H1 (cell line): ENCODE measurements around the gene CALD1. TPM values are rescaled to one million over a fixed set of nuclear protein-coding genes. Genes with fewer than 3 reads are reported as not detected.

Source experiments
- CTCF ChIA-PET: fragments of 300-600 bp; sonication (Branson Sonifier 250); formaldehyde crosslinking; loops from one replicate; lab custom pipeline; 2021; ENCODE audit not compliant: partially characterized antibody; lab: Charles Lee
- POLR2A ChIA-PET: fragments of 300-600 bp; sonication (Branson Sonifier 250); formaldehyde crosslinking; loops from one replicate; lab custom pipeline; 2021; ENCODE audit warnings: inconsistent platforms; ENCODE audit not compliant: partially characterized antibody; lab: Charles Lee
- DNase-seq, 2 experiments: peaks; one replicate each; pipeline versions ENCODE4 v3.0.0 to v3.0.0-alpha.2; 2010 to 2022; ENCODE audit warnings: low spot score in 2 of 2, low read depth in 1 of 2, mixed read lengths in 1 of 2
- FAIRE-seq: peaks from 2 replicates; lab custom pipeline; 2011; peaks lifted over from hg19 to GRCh38; lab: Jason Lieb, UNC
- H2AFZ ChIP-seq: 2 replicates; pipeline ENCODE4 v1.8.1; 2012; ENCODE audit warnings: low read length, inconsistent platforms
- H2AK5ac ChIP-seq: 2 replicates; pipeline ENCODE4 v1.6.1; 2013; ENCODE audit warnings: low read depth, low read length
- H2BK120ac ChIP-seq: replicated peaks from 2 replicates; pipeline ENCODE3; 2013; ENCODE audit warnings: low read depth, low read length, inconsistent platforms
- H2BK12ac ChIP-seq: 2 replicates; pipeline ENCODE4 v1.6.1; 2013; ENCODE audit warnings: low read depth, low read length
- H2BK15ac ChIP-seq: 2 replicates; pipeline ENCODE4 v1.6.1; 2013; ENCODE audit warnings: low read length
- H2BK20ac ChIP-seq: 2 replicates; pipeline ENCODE4 v1.6.1; 2013; ENCODE audit warnings: low read length
- H2BK5ac ChIP-seq: 2 replicates; pipeline ENCODE4 v1.6.1; 2013; ENCODE audit warnings: low read depth, low read length
- H3K14ac ChIP-seq: 2 replicates; pipeline ENCODE4 v1.6.1; 2013; ENCODE audit warnings: inconsistent platforms; ENCODE audit not compliant: insufficient read length
- H3K18ac ChIP-seq: 2 replicates; pipeline ENCODE4 v1.6.1; 2013; ENCODE audit warnings: low read length; ENCODE audit errors: extremely low read depth
- H3K23ac ChIP-seq: 2 replicates; pipeline ENCODE4 v1.6.1; 2013; ENCODE audit warnings: inconsistent platforms; ENCODE audit not compliant: insufficient read length
- H3K23me2 ChIP-seq: 2 replicates; pipeline ENCODE4 v1.6.1; 2013; ENCODE audit warnings: low read depth, low read length
- H3K27ac ChIP-seq: 2 replicates; pipeline ENCODE4 v1.6.1; 2011; ENCODE audit warnings: low read depth, low read length, inconsistent platforms
- H3K27me3 ChIP-seq, 4 experiments: replicated peaks in 1 of 4; 1 replicate in 1 of 4; 2 replicates in 3 of 4; pipeline versions ENCODE4 v1.6.1 to v1.8.1; 2011 to 2013; ENCODE audit warnings: low read length in 3 of 4, mild to moderate bottlenecking in 3 of 4, inconsistent platforms in 2 of 4, mixed read lengths in 2 of 4, moderate library complexity in 1 of 4; ENCODE audit not compliant: control insufficient read depth in 3 of 4, insufficient read depth in 3 of 4; ENCODE audit errors: extremely low read depth in 1 of 4
- H3K36me3 ChIP-seq, 4 experiments: 2 replicates each; pipeline versions ENCODE4 v1.6.1 to v1.8.1; 2011 to 2013; ENCODE audit warnings: mild to moderate bottlenecking in 4 of 4, low read length in 3 of 4, moderate library complexity in 2 of 4, control low read depth in 1 of 4, inconsistent platforms in 1 of 4; ENCODE audit not compliant: insufficient read depth in 4 of 4, control insufficient read depth in 2 of 4
- H3K4ac ChIP-seq: replicated peaks from 2 replicates; pipeline ENCODE3; 2013; ENCODE audit warnings: low read length, low read depth, mixed read lengths, inconsistent platforms; ENCODE audit not compliant: insufficient read length
- H3K4me1 ChIP-seq, 4 experiments: replicated peaks in 1 of 4; 1 replicate in 1 of 4; 2 replicates in 3 of 4; pipeline versions ENCODE4 v1.6.1 to v1.8.1; 2011 to 2013; ENCODE audit warnings: low read length in 3 of 4, inconsistent platforms in 2 of 4, mixed read lengths in 1 of 4; ENCODE audit not compliant: insufficient read depth in 4 of 4, control insufficient read depth in 3 of 4
- H3K4me2 ChIP-seq, 2 experiments: 2 replicates each; pipeline versions ENCODE4 v1.6.1 to v1.8.1; 2011 to 2013; ENCODE audit warnings: low read depth in 2 of 2, low read length in 2 of 2, control low read depth in 1 of 2, inconsistent platforms in 1 of 2, mild to moderate bottlenecking in 1 of 2; ENCODE audit not compliant: insufficient read depth in 1 of 2
- H3K4me3 ChIP-seq, 4 experiments: fragments of 200-600, 300-600 bp in 1 of 4; sonication (generic), shearing (Covaris generic), sonication (Bioruptor Twin) in 1 of 4; 2 replicates each; pipeline versions ENCODE4 v1.5.1 to v1.8.1; 2011 to 2016; ENCODE audit warnings: low read length in 4 of 4, low read depth in 3 of 4, control low read depth in 2 of 4, inconsistent platforms in 2 of 4, mild to moderate bottlenecking in 2 of 4, mixed read lengths in 1 of 4, moderate library complexity in 1 of 4; ENCODE audit not compliant: insufficient read depth in 2 of 4; ENCODE audit errors: extremely low read depth in 1 of 4
- H3K56ac ChIP-seq: replicated peaks from 2 replicates; pipeline ENCODE3; 2013; ENCODE audit warnings: low read depth, mild to moderate bottlenecking, mixed read lengths, low read length, inconsistent platforms; ENCODE audit not compliant: insufficient read length
- H3K79me1 ChIP-seq: 2 replicates; pipeline ENCODE4 v1.6.1; 2013; ENCODE audit warnings: low read depth, low read length, control low read depth
- H3K79me2 ChIP-seq, 2 experiments: 2 replicates each; pipeline versions ENCODE4 v1.6.1 to v1.8.1; 2012 to 2013; ENCODE audit warnings: low read length in 2 of 2, mild to moderate bottlenecking in 2 of 2, inconsistent platforms in 1 of 2; ENCODE audit not compliant: insufficient read depth in 2 of 2, control insufficient read depth in 1 of 2
- H3K9ac ChIP-seq, 4 experiments: replicated peaks in 1 of 4; 1 replicate in 1 of 4; 2 replicates in 3 of 4; pipeline versions ENCODE4 v1.6.1 to v1.8.1; 2011 to 2013; ENCODE audit warnings: low read depth in 3 of 4, low read length in 3 of 4, control low read depth in 2 of 4, mild to moderate bottlenecking in 2 of 4, moderate library complexity in 2 of 4, inconsistent platforms in 1 of 4; ENCODE audit errors: extremely low read depth in 1 of 4
- H3K9me3 ChIP-seq, 2 experiments: 2 replicates each; pipeline versions ENCODE4 v1.6.1 to v1.8.1; 2012 to 2013; ENCODE audit warnings: mild to moderate bottlenecking in 2 of 2, moderate library complexity in 2 of 2, control low read depth in 1 of 2, inconsistent platforms in 1 of 2, low read depth in 1 of 2, low read length in 1 of 2, mixed read lengths in 1 of 2; ENCODE audit not compliant: insufficient read depth in 2 of 2
- H4K20me1 ChIP-seq, 2 experiments: replicated peaks in 1 of 2; 2 replicates each; pipeline versions ENCODE3 to v1.8.1; 2011 to 2013; ENCODE audit warnings: inconsistent platforms in 2 of 2, low read length in 2 of 2, mild to moderate bottlenecking in 1 of 2; ENCODE audit not compliant: insufficient read depth in 2 of 2, control insufficient read depth in 1 of 2
- H4K5ac ChIP-seq: 2 replicates; pipeline ENCODE4 v1.6.1; 2013; ENCODE audit warnings: low read length, low read depth, mixed read lengths, inconsistent platforms; ENCODE audit not compliant: insufficient read length
- H4K8ac ChIP-seq: 2 replicates; pipeline ENCODE4 v1.8.0; 2013; ENCODE audit warnings: mild to moderate bottlenecking, moderate library complexity, low read length, inconsistent platforms; ENCODE audit not compliant: insufficient read depth; ENCODE audit errors: extremely low read depth
- H4K91ac ChIP-seq: replicated peaks from 2 replicates; pipeline ENCODE3; 2013; ENCODE audit warnings: low read length, mixed read lengths, inconsistent platforms; ENCODE audit not compliant: insufficient read length
- CBX5 ChIP-seq: fragments of 300-800, 300-1000 bp; sonication (generic); IDR thresholded peaks from 2 replicates; pipeline ENCODE4 v1.7.1; 2016; ENCODE audit warnings: antibody characterized with exemption, low read length, low read depth
- CTBP2 ChIP-seq: IDR thresholded peaks from 2 replicates; pipeline ENCODE4 v1.7.0; 2011; ENCODE audit warnings: borderline replicate concordance, mild to moderate bottlenecking, moderate library complexity, mixed read lengths, low read length; ENCODE audit not compliant: insufficient read depth, insufficient read length
- FOSL1 ChIP-seq: IDR thresholded peaks from 2 replicates; pipeline ENCODE4 v1.6.1; 2011; ENCODE audit warnings: mild to moderate bottlenecking, low read depth, low read length, moderate library complexity; ENCODE audit not compliant: insufficient read depth
- HDAC2 ChIP-seq, 2 experiments: fragments of 300-600 bp in 1 of 2; sonication (generic) in 1 of 2; IDR thresholded peaks; 2 replicates each; pipeline ENCODE4 v1.6.1; 2011 to 2012; ENCODE audit warnings: low read depth in 2 of 2, low read length in 2 of 2, mild to moderate bottlenecking in 2 of 2, moderate library complexity in 2 of 2, borderline replicate concordance in 1 of 2, inconsistent platforms in 1 of 2
- JUN ChIP-seq: IDR thresholded peaks from 2 replicates; pipeline ENCODE4 v1.6.1; 2011; ENCODE audit warnings: low read depth, mild to moderate bottlenecking, improper control_type of control experiment, low read length
- JUND ChIP-seq: IDR thresholded peaks from 2 replicates; pipeline ENCODE4 v1.6.1; 2011; ENCODE audit warnings: mild to moderate bottlenecking, improper control_type of control experiment, low read length
- PHF8 ChIP-seq: fragments of 200-600 bp; sonication (generic); conservative IDR thresholded peaks from 2 replicates; pipeline ENCODE4 v1.7.1; 2012; ENCODE audit warnings: low read depth, mild to moderate bottlenecking, inconsistent platforms, low read length, moderate library complexity
- POLR2AphosphoS5 ChIP-seq: IDR thresholded peaks from 2 replicates; pipeline ENCODE4 v1.6.1; 2011; ENCODE audit warnings: low read depth, low read length
- RNF2 ChIP-seq: fragments of 200-900, 300-1000 bp; sonication (generic); IDR thresholded peaks from 2 replicates; pipeline ENCODE4 v1.7.1; 2016; ENCODE audit warnings: borderline replicate concordance, low read depth, mild to moderate bottlenecking, antibody characterized with exemption, low read length; ENCODE audit not compliant: poor library complexity, severe bottlenecking; ENCODE audit errors: missing control alignments
- SAP30 ChIP-seq: fragments of 300-600 bp; sonication (generic); IDR thresholded peaks from 2 replicates; pipeline ENCODE4 v1.7.1; 2012; ENCODE audit warnings: low read length, moderate library complexity, mild to moderate bottlenecking, inconsistent platforms; ENCODE audit not compliant: insufficient read depth, insufficient replicate concordance
- SP4 ChIP-seq: IDR thresholded peaks from 2 replicates; pipeline ENCODE4 v1.6.1; 2012; ENCODE audit warnings: low read length, inconsistent platforms
- SUZ12 ChIP-seq: fragments of 200-600 bp; sonication (generic); IDR thresholded peaks from 2 replicates; pipeline ENCODE4 v1.6.1; 2012; ENCODE audit warnings: mild to moderate bottlenecking, inconsistent platforms, low read length, moderate library complexity, mixed read lengths
- WGBS, 2 experiments: shearing (Covaris generic) in 1 of 2; methylation state at CpG; one replicate each; pipeline versions ENCODE4 v1.1.6 to v1.1.7; 2013 to 2015; ENCODE audit warnings: low lambda C conversion rate in 2 of 2, mixed read lengths in 2 of 2, inconsistent platforms in 1 of 2, low coverage in 1 of 2, missing lambda C conversion rate in 1 of 2; ENCODE audit not compliant: insufficient replicate concordance in 2 of 2, insufficient coverage in 1 of 2, insufficient read length in 1 of 2; ENCODE audit errors: extremely low coverage in 1 of 2, missing lambda C conversion rate in 1 of 2; 5-methylcytosine and 5-hydroxymethylcytosine counted together
- polyA plus RNA-seq, 7 experiments: library from polyadenylated mRNA; depleted of rRNA in 3 of 7; stranded (reverse) in 5 of 7; unstranded in 2 of 7; fragments of >200 nt in 5 of 7; fragments of 200-250 nt in 2 of 7; gene quantifications; 1 replicate in 5 of 7; 2 replicates in 1 of 7; 4 replicates in 1 of 7; pipeline versions ENCODE4 v1.2.1 to v1.2.3, GENCODE V29; 2011 to 2013; ENCODE audit warnings: missing spikeins in 2 of 7, mixed read lengths in 2 of 7
- total RNA-seq: library from RNA; stranded (reverse); fragmentation: NEBNext Ultra II Directional; extraction: Animal tissue kit (Norgen Biotek cat#: 25700); gene quantifications from 2 replicates; pipeline ENCODE4 v1.2.1, GENCODE V29; 2021

Gene CALD1
- total and polyA plus RNA-seq, 2 of the 8 experiments (the other 6 are each of a cell fraction or from before 2014, with no cell fraction given): 34.3 to 177 TPM

DNA sequence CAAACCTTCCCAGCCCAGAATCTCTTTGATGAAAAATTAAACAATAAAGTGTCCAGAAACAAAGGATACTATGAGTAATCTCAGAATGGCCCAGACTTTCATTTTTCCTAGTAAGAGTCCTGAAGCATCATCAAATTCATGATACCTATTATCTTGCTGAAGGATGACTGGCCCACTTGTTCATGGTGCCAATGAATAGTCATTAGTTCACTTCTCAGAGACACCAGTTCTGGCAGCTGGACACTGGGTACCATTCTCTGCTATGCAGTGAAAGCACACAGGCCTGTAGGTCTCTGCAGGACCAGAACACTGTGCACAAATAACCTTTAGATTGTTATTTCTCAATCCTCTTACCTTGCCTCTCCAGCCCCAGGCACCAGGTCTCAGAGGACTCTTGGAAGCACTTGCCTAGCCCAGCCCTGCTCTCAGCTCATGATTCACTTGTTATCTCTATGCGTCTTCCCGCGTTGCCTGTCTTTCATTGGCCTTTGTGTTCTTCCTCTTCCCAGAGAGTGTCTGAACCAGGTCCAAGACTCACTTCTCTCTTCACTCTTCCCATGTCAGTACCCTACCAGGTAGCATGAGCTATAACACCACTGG lies 108.8 kb downstream of the CALD1 start:
- H4K91ac ChIP-seq: no peak overlapping the region
- WGBS, 2 experiments: 82% methylated on average over 3 of the region's 3 CpGs; no CpG with 5 or more reads in 1 of the 2 experiments
- H2BK120ac ChIP-seq: no peak overlapping the region
- no peak overlapping the region for H3K18ac ChIP-seq
- H3K4me3 ChIP-seq: no peak overlapping the region
- DNase-seq (no peak), FAIRE-seq (no peak)
- no peaks in the 10 kb centered on the region for H3K36me3 ChIP-seq
- no peak overlapping the region for H4K5ac ChIP-seq
- no peak overlapping the region for H3K4me2 ChIP-seq
- H3K4ac ChIP-seq: no peak overlapping the region
- H2BK20ac ChIP-seq: no peak overlapping the region
- peaks cover 0 to 4% of the 10 kb centered on the region in 2 experiments for H4K20me1 ChIP-seq
- no peak overlapping the region for H2AK5ac ChIP-seq
- H3K79me2 ChIP-seq: peaks cover 4 to 16% of the 10 kb centered on the region in 2 experiments; a peak in 3 of 4 replicates
- peaks cover 4% of the 10 kb centered on the region for H3K79me1 ChIP-seq
- no peaks in the 10 kb centered on the region for H3K9me3 ChIP-seq
- H3K9ac ChIP-seq: no peak overlapping the region
- CTCF ChIA-PET: interaction anchor here (0.7 to 1.9 kb wide), 3 partner anchors 8 to 28 kb away, joined by 3 to 10 read pairs (median 3); no protein-coding TSS in a partner anchor
- peaks cover 3% of the 10 kb centered on the region; the same call in 1 of the 2 replicates for H3K23me2 ChIP-seq
- no peaks in the 10 kb centered on the region for H3K27me3 ChIP-seq
- no peak overlapping the region for H2AFZ ChIP-seq
- H2BK15ac ChIP-seq: no peak overlapping the region
- no peak overlapping the region for H2BK12ac ChIP-seq
- POLR2A ChIA-PET: interaction anchor here (0.7 kb wide), 1 partner anchor 10 kb away, joined by 3 read pairs; no protein-coding TSS in a partner anchor
- H3K4me1 ChIP-seq: peaks cover 0 to 11% (median 6%) of the 10 kb centered on the region in 4 experiments; a peak in 5 of 7 replicates
- no peak overlapping the region for H4K8ac ChIP-seq
- no peak overlapping the region for H3K14ac ChIP-seq
- H2BK5ac ChIP-seq: no peak overlapping the region; the same call in 1 of the 2 replicates
- no peak overlapping the region for H3K23ac ChIP-seq
- no peak overlapping the region for H3K56ac ChIP-seq
- H3K27ac ChIP-seq: no peak overlapping the region
- TF ChIP-seq SAP30: no peak
- no peak for TF ChIP-seq SP4
- TF ChIP-seq FOSL1: no peak
- TF ChIP-seq SUZ12: no peak
- no peak for TF ChIP-seq POLR2AphosphoS5
- TF ChIP-seq PHF8: no peak
- TF ChIP-seq RNF2: no peak
- TF ChIP-seq HDAC2 (IDR thresholded peaks at IDR 0.05; ENCODE audit: borderline replicate concordance in 1 of 2, low read depth in 2 of 2, low read length in 2 of 2): no peak
- no peak for TF ChIP-seq JUN
- no peak for TF ChIP-seq CBX5
- no peak for TF ChIP-seq CTBP2
- TF ChIP-seq JUND: no peak
